Lower leg skin (tissue), 4 donors: Measurements from ENCODE around the gene NINL. TPM values are rescaled to one million over a fixed set of nuclear protein-coding genes. Genes with fewer than 3 reads are reported as not detected.

Experiments
- DNase-seq, 2 donors: peaks; one replicate each; pipeline ENCODE4 v3.0.0-alpha.2; 2019; ENCODE audit warnings: low spot score in 2 of 2
- H3K4me3 ChIP-seq: fragments of 200-600 bp; sonication (generic); 2 replicates; pipeline ENCODE4 v1.5.1; 2017; ENCODE audit warnings: mild to moderate bottlenecking, low read depth; ENCODE audit not compliant: poor library complexity, severe bottlenecking
- CTCF ChIP-seq, 3 donors: fragments of 450-650 bp; IDR thresholded peaks; one replicate each; pipeline ENCODE4 v1.5.1; 2016; ENCODE audit warnings: antibody characterized with exemption in 3 of 3, mild to moderate bottlenecking in 3 of 3, moderate library complexity in 2 of 3
- POLR2A ChIP-seq, 2 donors: fragments of 450-650 bp; IDR thresholded peaks; one replicate each; pipeline ENCODE4 v1.6.1; 2016 to 2017; ENCODE audit warnings: antibody characterized with exemption in 2 of 2, mild to moderate bottlenecking in 1 of 2, moderate library complexity in 1 of 2
- WGBS, 2 donors: methylation state at CpG; one replicate each; pipeline ENCODE4 v1.1.5; 2018; 5-methylcytosine and 5-hydroxymethylcytosine counted together
- intact Hi-C: fragments of 100-400 bp; cut with DNase I; formaldehyde crosslinking; loops from one replicate; pipeline ENCODE4 v1.15.0; 2023; ENCODE audit warnings: low total_unique reads
- total RNA-seq, 4 donors: library from RNA; depleted of rRNA; stranded (reverse); fragments of >200 nt; gene quantifications; one replicate each; pipeline ENCODE4 v1.1.0, GENCODE V29; 2016

The NINL gene
- total RNA-seq, 4 donors from 2014 or later, result 2.1 to 4.7 (median 3.7) TPM

GRCh38 chr20:25624500-25624939 lies 39.2 kb upstream of the NINL start:
- DNase-seq, result no peak
- WGBS, 2 donors, result 35 to 40% methylated on average over 17 of the region's 17 CpGs
- peak overlapping the region; percentile 60 for H3K4me3 ChIP-seq
- intact Hi-C loops, result no loop called here
- TF ChIP-seq POLR2A (IDR thresholded peaks at IDR 0.05) (no peak), CTCF (IDR thresholded peaks at IDR 0.05) (no peak)

GRCh38 chr20:25623736-25624499 lies 38.6 kb upstream of the NINL start, which contains the start of gene NANP:
NANP (minus strand) TSS chr20:25624014; CDS start chr20:25623948, 66 bp downstream.
- peak; percentile 94 to 99 for DNase-seq
- 0 to 1% methylated on average over 32 to 38 of the region's 81 CpGs for WGBS, 2 donors
- intact Hi-C loops, result no loop called here
- peak in 1 of 2 donors; percentile 11 for TF ChIP-seq POLR2A (IDR thresholded peaks at IDR 0.05)
- TF ChIP-seq CTCF (IDR thresholded peaks at IDR 0.05), result peak in 1 of 3 donors; percentile 32
- H3K4me3 ChIP-seq, result peak within 1 kb of the TSS; percentile 60

GRCh38 chr20:25623225-25623735 lies 37.9 kb upstream of the NINL start:
- WGBS, 2 donors, result 0 to 1% methylated on average over 24 to 28 of the region's 45 CpGs
- peak overlapping the region; percentile 60 for H3K4me3 ChIP-seq
- DNase-seq, result peak in 1 of 2 donors; percentile 88
- TF ChIP-seq POLR2A (IDR thresholded peaks at IDR 0.05) (no peak), CTCF (IDR thresholded peaks at IDR 0.05) (peak in 1 of 3 donors; percentile 10)
- intact Hi-C loops, result no loop called here

GRCh38 chr20:25622450-25623224 lies 37.3 kb upstream of the NINL start:
- 23 to 25% methylated on average over 17 of the region's 17 CpGs for WGBS, 2 donors
- peak in 1 of 2 donors; percentile 8 for DNase-seq
- intact Hi-C loops, result no loop called here
- H3K4me3 ChIP-seq, result peak overlapping the region; percentile 60
- TF ChIP-seq CTCF (IDR thresholded peaks at IDR 0.05) (no peak), POLR2A (IDR thresholded peaks at IDR 0.05) (no peak)

- WGBS, 2 donors, result 83 to 85% methylated on average over 6 of the region's 6 CpGs
- intact Hi-C loops, result no loop called here
- TF ChIP-seq CTCF (IDR thresholded peaks at IDR 0.05) (no peak), POLR2A (IDR thresholded peaks at IDR 0.05) (no peak)
- no peak for DNase-seq
- no peak overlapping the region for H3K4me3 ChIP-seq
These were observed 36.7 kb upstream of the NINL start for GRCh38 chr20:25622049-25622448.
